Naive thymus-derived CD8-positive, alpha-beta T cell (primary cell): ENCODE measurements around the gene RNF144B. TPM values are rescaled to one million over a fixed set of nuclear protein-coding genes. Genes with fewer than 3 reads are reported as not detected.

ENCODE experiments used
- ATAC-seq, 2 donors: fragments of 150-1000 bp; cut with Tn5 transposase in 1 of 2; sonication (Bioruptor Pico), chemical (Tn5 transposase) in 1 of 2; 1 replicate in 1 of 2; 2 replicates in 1 of 2; pipeline ENCODE4 v1.10.0; 2021; ENCODE audit warnings: mild to moderate bottlenecking in 2 of 2, moderate library complexity in 2 of 2
- POLR2A ChIA-PET: fragments of 350-600 bp; sonication (Branson Sonifier 250); formaldehyde crosslinking; loops from one replicate; lab custom pipeline; 2021; ENCODE audit warnings: antibody characterized with exemption; lab: Charles Lee
- DNase-seq, 10 donors: peaks; one replicate each; pipeline versions ENCODE4 v3.0.0 to v3.0.0-alpha.2; 2020 to 2022
- H3K27ac Mint-ChIP-seq, 10 donors: one replicate each; pipeline ENCODE4 v1.8.0; 2020 to 2022; ENCODE audit warnings: mild to moderate bottlenecking in 10 of 10, mixed read lengths in 10 of 10, moderate library complexity in 4 of 10, inconsistent platforms in 1 of 10
- H3K27me3 Mint-ChIP-seq, 5 donors: one replicate each; pipeline ENCODE4 v1.8.0; 2021 to 2022; ENCODE audit warnings: mixed read lengths in 5 of 5
- H3K36me3 Mint-ChIP-seq, 3 donors: one replicate each; pipeline ENCODE4 v1.8.0; 2020 to 2022; ENCODE audit warnings: mixed read lengths in 3 of 3, mild to moderate bottlenecking in 2 of 3, inconsistent platforms in 1 of 3
- H3K4me1 Mint-ChIP-seq, 4 donors: one replicate each; pipeline ENCODE4 v1.8.0; 2021 to 2022; ENCODE audit warnings: mixed read lengths in 4 of 4
- H3K4me3 Mint-ChIP-seq, 10 donors: one replicate each; pipeline ENCODE4 v1.8.0; 2020 to 2022; ENCODE audit warnings: mild to moderate bottlenecking in 10 of 10, mixed read lengths in 10 of 10, moderate library complexity in 6 of 10, inconsistent platforms in 1 of 10
- H3K9me3 Mint-ChIP-seq, 9 donors: one replicate each; pipeline ENCODE4 v1.8.0; 2020 to 2022; ENCODE audit warnings: mixed read lengths in 9 of 9, mild to moderate bottlenecking in 3 of 9, inconsistent platforms in 1 of 9, moderate library complexity in 1 of 9
- polyA plus RNA-seq, 3 donors: library from polyadenylated mRNA; unstranded; fragments of 300-500 nt; fragmentation: Illumina TruSeq; gene quantifications; one replicate each; pipeline ENCODE4 v1.2.3, GENCODE V29; 2021
- total RNA-seq, 8 experiments: library from RNA in 2 of 8; stranded (reverse) in 2 of 8; gene quantifications; one replicate each; pipeline ENCODE4 v1.2.3 and lab custom pipeline; 2021 to 2026

Gene RNF144B
- total and polyA plus RNA-seq, 5 experiments from 2014 or later: 2.1 to 6.4 (median 3.6) TPM

GRCh38 chr6:18414116-18414515 is 27.0 kb downstream of the RNF144B start:
- H3K27ac Mint-ChIP-seq: no peak overlapping the region
- no peaks in the 10 kb centered on the region for H3K27me3 Mint-ChIP-seq
- H3K9me3 Mint-ChIP-seq: peaks cover 0 to 9% (median 0%) of the 10 kb centered on the region in 9 donors
- POLR2A ChIA-PET: no interaction called here
- ATAC-seq: no peak
- no peak for DNase-seq
- peaks cover 0 to 39% (median 13%) of the 10 kb centered on the region in 4 donors for H3K4me1 Mint-ChIP-seq
- no peak overlapping the region for H3K4me3 Mint-ChIP-seq
- H3K36me3 Mint-ChIP-seq: peaks cover 27 to 39% (median 32%) of the 10 kb centered on the region in 3 donors

GRCh38 chr6:18415207-18415606 is 28.1 kb downstream of the RNF144B start:
- Mint-ChIP-seq H3K27ac (no peak overlapping the region), H3K36me3 (peaks cover 22 to 29% (median 27%) of the 10 kb centered on the region in 3 donors), H3K27me3 (no peaks in the 10 kb centered on the region), H3K9me3 (peaks cover 0 to 9% (median 0%) of the 10 kb centered on the region in 9 donors), H3K4me3 (no peak overlapping the region), H3K4me1 (peaks cover 2 to 40% (median 13%) of the 10 kb centered on the region in 4 donors)
- DNase-seq (no peak), ATAC-seq (no peak)
- POLR2A ChIA-PET: no interaction called here

- H3K4me1 Mint-ChIP-seq: peaks cover 2 to 39% (median 9%) of the 10 kb centered on the region in 4 donors
- no peak for ATAC-seq
Measured at GRCh38 chr6:18415671-18416340, 28.7 kb downstream of the RNF144B start.

GRCh38 chr6:18416341-18416679 is 29.2 kb downstream of the RNF144B start:
- ATAC-seq (no peak), DNase-seq (no peak)
- no peak overlapping the region for H3K27ac Mint-ChIP-seq
- peaks cover 18 to 28% (median 23%) of the 10 kb centered on the region in 3 donors for H3K36me3 Mint-ChIP-seq
- H3K27me3 Mint-ChIP-seq: no peaks in the 10 kb centered on the region
- no peak overlapping the region for H3K4me3 Mint-ChIP-seq
- peaks cover 2 to 39% (median 9%) of the 10 kb centered on the region in 4 donors for H3K4me1 Mint-ChIP-seq
- peaks cover 0 to 9% (median 0%) of the 10 kb centered on the region in 9 donors for H3K9me3 Mint-ChIP-seq
- POLR2A ChIA-PET: no interaction called here

More at GRCh38 chr6:18415671-18416340, 28.7 kb downstream of the RNF144B start:
- POLR2A ChIA-PET: no interaction called here
- H3K9me3 Mint-ChIP-seq: peaks cover 0 to 9% (median 0%) of the 10 kb centered on the region in 9 donors
- no peak overlapping the region for H3K27ac Mint-ChIP-seq
- no peaks in the 10 kb centered on the region for H3K27me3 Mint-ChIP-seq
- no peak for DNase-seq
- peaks cover 18 to 28% (median 23%) of the 10 kb centered on the region in 3 donors for H3K36me3 Mint-ChIP-seq
- no peak overlapping the region for H3K4me3 Mint-ChIP-seq

- Mint-ChIP-seq H3K4me3 (no peak overlapping the region), H3K27me3 (no peaks in the 10 kb centered on the region), H3K4me1 (peaks cover 3 to 28% (median 12%) of the 10 kb centered on the region in 4 donors), H3K9me3 (peaks cover 0 to 7% (median 0%) of the 10 kb centered on the region in 9 donors), H3K27ac (no peak overlapping the region), H3K36me3 (peaks cover 9 to 20% (median 11%) of the 10 kb centered on the region in 3 donors)
- ATAC-seq (no peak), DNase-seq (no peak)
- POLR2A ChIA-PET: no interaction called here
Measured at GRCh38 chr6:18420328-18420727, 33.2 kb downstream of the RNF144B start.

- peaks cover 2 to 11% (median 4%) of the 10 kb centered on the region in 3 donors for H3K36me3 Mint-ChIP-seq
- H3K27ac Mint-ChIP-seq: peak overlapping the region in 1 of 10 donors; percentile 35
- POLR2A ChIA-PET: no interaction called here
- H3K4me1 Mint-ChIP-seq: peaks cover 4 to 37% (median 14%) of the 10 kb centered on the region in 4 donors
- H3K9me3 Mint-ChIP-seq: no peaks in the 10 kb centered on the region
- ATAC-seq (no peak), DNase-seq (no peak)
- H3K27me3 Mint-ChIP-seq: no peaks in the 10 kb centered on the region
- no peak overlapping the region for H3K4me3 Mint-ChIP-seq
Measured at GRCh38 chr6:18422136-18422535, 35.0 kb downstream of the RNF144B start.

GRCh38 chr6:18423426-18423825 is 36.3 kb downstream of the RNF144B start:
- Mint-ChIP-seq H3K36me3 (peaks cover 9 to 15% (median 14%) of the 10 kb centered on the region in 3 donors), H3K27me3 (no peaks in the 10 kb centered on the region), H3K9me3 (no peaks in the 10 kb centered on the region), H3K27ac (no peak overlapping the region), H3K4me1 (peaks cover 4 to 34% (median 14%) of the 10 kb centered on the region in 4 donors), H3K4me3 (no peak overlapping the region)
- POLR2A ChIA-PET: no interaction called here
- no peak for DNase-seq
- ATAC-seq: no peak

GRCh38 chr6:18424201-18424600 is 37.1 kb downstream of the RNF144B start:
- H3K27me3 Mint-ChIP-seq: no peaks in the 10 kb centered on the region
- peaks cover 11 to 20% (median 18%) of the 10 kb centered on the region in 3 donors for H3K36me3 Mint-ChIP-seq
- POLR2A ChIA-PET: no interaction called here
- H3K27ac Mint-ChIP-seq: no peak overlapping the region
- no peaks in the 10 kb centered on the region for H3K9me3 Mint-ChIP-seq
- peaks cover 4 to 33% (median 14%) of the 10 kb centered on the region in 4 donors for H3K4me1 Mint-ChIP-seq
- no peak for ATAC-seq
- H3K4me3 Mint-ChIP-seq: no peak overlapping the region
- no peak for DNase-seq

GRCh38 chr6:18425218-18425617 is 38.1 kb downstream of the RNF144B start:
- ATAC-seq: no peak
- Mint-ChIP-seq H3K36me3 (peaks cover 11 to 26% (median 20%) of the 10 kb centered on the region in 3 donors), H3K9me3 (no peaks in the 10 kb centered on the region), H3K27ac (no peak overlapping the region), H3K4me1 (peaks cover 3 to 31% (median 11%) of the 10 kb centered on the region in 4 donors), H3K4me3 (no peak overlapping the region), H3K27me3 (no peaks in the 10 kb centered on the region)
- POLR2A ChIA-PET: no interaction called here
- DNase-seq: no peak

GRCh38 chr6:18427296-18427695 is 40.1 kb downstream of the RNF144B start:
- peaks cover 2 to 27% (median 9%) of the 10 kb centered on the region in 4 donors for H3K4me1 Mint-ChIP-seq
- no peak overlapping the region for H3K27ac Mint-ChIP-seq
- no peaks in the 10 kb centered on the region for H3K27me3 Mint-ChIP-seq
- no peak for DNase-seq
- H3K9me3 Mint-ChIP-seq: no peaks in the 10 kb centered on the region
- POLR2A ChIA-PET: no interaction called here
- H3K4me3 Mint-ChIP-seq: no peak overlapping the region
- H3K36me3 Mint-ChIP-seq: peaks cover 15 to 36% (median 16%) of the 10 kb centered on the region in 3 donors
- no peak for ATAC-seq

- DNase-seq (no peak), ATAC-seq (no peak)
- Mint-ChIP-seq H3K27ac (no peak overlapping the region), H3K4me3 (no peak overlapping the region), H3K36me3 (peaks cover 15 to 44% (median 16%) of the 10 kb centered on the region in 3 donors), H3K9me3 (no peaks in the 10 kb centered on the region), H3K4me1 (peaks cover 2 to 20% (median 11%) of the 10 kb centered on the region in 4 donors), H3K27me3 (no peaks in the 10 kb centered on the region)
- POLR2A ChIA-PET: interaction anchor here (0.6 kb wide), 1 partner anchor 810 kb away, joined by 3 read pairs; no protein-coding TSS in a partner anchor
Measured at GRCh38 chr6:18429655-18430297, 42.6 kb downstream of the RNF144B start.

- H3K27me3 Mint-ChIP-seq: no peaks in the 10 kb centered on the region
- peaks cover under 1 to 10% (median 5%) of the 10 kb centered on the region in 4 donors for H3K4me1 Mint-ChIP-seq
- ATAC-seq: no peak
- POLR2A ChIA-PET: no interaction called here
- no peak for DNase-seq
- peaks cover 16 to 44% (median 22%) of the 10 kb centered on the region in 3 donors for H3K36me3 Mint-ChIP-seq
- H3K27ac Mint-ChIP-seq: no peak overlapping the region
- no peaks in the 10 kb centered on the region for H3K9me3 Mint-ChIP-seq
- no peak overlapping the region for H3K4me3 Mint-ChIP-seq
Measured at GRCh38 chr6:18431581-18431980, 44.4 kb downstream of the RNF144B start.

- Mint-ChIP-seq H3K27ac (no peak overlapping the region), H3K27me3 (no peaks in the 10 kb centered on the region), H3K4me1 (peaks cover 0 to 7% (median 4%) of the 10 kb centered on the region in 4 donors), H3K9me3 (no peaks in the 10 kb centered on the region), H3K36me3 (peaks cover 16 to 44% (median 22%) of the 10 kb centered on the region in 3 donors), H3K4me3 (no peak overlapping the region)
- POLR2A ChIA-PET: interaction anchor here (0.6 kb wide), 1 partner anchor 25 kb away, joined by 4 read pairs; no protein-coding TSS in a partner anchor
- ATAC-seq (no peak), DNase-seq (no peak)
Measured at GRCh38 chr6:18432180-18432579, 45.0 kb downstream of the RNF144B start.
